ENCODE measurements around the gene EML3.

EML3 gene

GRCh38 chr11:62605467-62605866, 7.1 kb downstream of the EML3 start:
- no peaks in the 10 kb centered on the region for H3K9me3 ChIP-seq (ENCODE audit: control insufficient read depth, low read length)
- H4K91ac ChIP-seq (ENCODE audit: low read length) = no peak overlapping the region
- no peaks in the 10 kb centered on the region for H3K27me3 ChIP-seq (ENCODE audit: control insufficient read depth in 1 of 2, insufficient read depth in 1 of 2, low read length in 2 of 2)
- no peak overlapping the region for H3K4ac ChIP-seq (ENCODE audit: low read depth in 1 of 2, low read length in 2 of 2)
- H3K9ac ChIP-seq (ENCODE audit: low read length) = no peak overlapping the region
- no peak overlapping the region for H2BK15ac ChIP-seq (ENCODE audit: low read depth, poor library complexity, severe bottlenecking)
- no peak overlapping the region for H2BK5ac ChIP-seq (ENCODE audit: low read depth, low read length, poor library complexity, severe bottlenecking)
- no peak overlapping the region for H4K8ac ChIP-seq (ENCODE audit: low read length)
- no peak overlapping the region for H2AK5ac ChIP-seq (ENCODE audit: low read length, severe bottlenecking)
- H3K18ac ChIP-seq (ENCODE audit: low read depth in 1 of 2, low read length in 2 of 2) = no peak overlapping the region
- DNase-seq = no peak
- H3K4me1 ChIP-seq (ENCODE audit: control insufficient read depth, insufficient read depth, low read depth, low read length) = peaks cover 13% of the 10 kb centered on the region
- no peak overlapping the region for H3K4me3 ChIP-seq (ENCODE audit: insufficient read depth in 1 of 2, low read depth in 1 of 2, low read length in 2 of 2)
- no peak overlapping the region for H2AFZ ChIP-seq (ENCODE audit: low read depth, low read length)
- WGBS = 90% methylated on average over 6 of the region's 6 CpGs
- peaks cover 18% of the 10 kb centered on the region for H3K79me1 ChIP-seq (replicated peaks; ENCODE audit: low read length, poor library complexity, severe bottlenecking)
- H3K36me3 ChIP-seq (ENCODE audit: control insufficient read depth in 1 of 2, insufficient read depth in 2 of 2, low read depth in 1 of 2, low read length in 2 of 2) = peaks cover 56 to 66% of the 10 kb centered on the region in 2 experiments
- no peak overlapping the region for H2BK12ac ChIP-seq (ENCODE audit: low read length in 2 of 2)
- no peak overlapping the region for H3K4me2 ChIP-seq (ENCODE audit: low read length, poor library complexity, severe bottlenecking)
- H2BK120ac ChIP-seq (ENCODE audit: low read depth, low read length) = no peak overlapping the region
- no peak overlapping the region for H3K23ac ChIP-seq (ENCODE audit: low read length in 2 of 2)
- H3K27ac ChIP-seq (ENCODE audit: low read length, poor library complexity, severe bottlenecking) = no peak overlapping the region
- H3K14ac ChIP-seq (ENCODE audit: low read length in 2 of 2) = no peak overlapping the region

- Histone ChIP-seq H3K79me1 (replicated peaks; ENCODE audit: low read length, poor library complexity, severe bottlenecking) (peaks cover 11% of the 10 kb centered on the region), H3K18ac (ENCODE audit: low read depth in 1 of 2, low read length in 2 of 2) (no peak overlapping the region), H2BK15ac (ENCODE audit: low read depth, poor library complexity, severe bottlenecking) (no peak overlapping the region), H3K4me3 (ENCODE audit: insufficient read depth in 1 of 2, low read depth in 1 of 2, low read length in 2 of 2) (no peak overlapping the region), H3K4me2 (ENCODE audit: low read length, poor library complexity, severe bottlenecking) (no peak overlapping the region), H3K9ac (ENCODE audit: low read length) (no peak overlapping the region), H3K4me1 (ENCODE audit: control insufficient read depth, insufficient read depth, low read depth, low read length) (peaks cover 15% of the 10 kb centered on the region), H3K23ac (ENCODE audit: low read length in 2 of 2) (no peak overlapping the region), H3K27me3 (ENCODE audit: control insufficient read depth in 1 of 2, insufficient read depth in 1 of 2, low read length in 2 of 2) (no peaks in the 10 kb centered on the region), H2BK5ac (ENCODE audit: low read depth, low read length, poor library complexity, severe bottlenecking) (no peak overlapping the region), H3K9me3 (ENCODE audit: control insufficient read depth, low read length) (no peaks in the 10 kb centered on the region), H3K36me3 (ENCODE audit: control insufficient read depth in 1 of 2, insufficient read depth in 2 of 2, low read depth in 1 of 2, low read length in 2 of 2) (peaks cover 50 to 64% of the 10 kb centered on the region in 2 experiments), H2BK12ac (ENCODE audit: low read length in 2 of 2) (no peak overlapping the region), H2AK5ac (ENCODE audit: low read length, severe bottlenecking) (no peak overlapping the region), H3K27ac (ENCODE audit: low read length, poor library complexity, severe bottlenecking) (no peak overlapping the region), H2BK120ac (ENCODE audit: low read depth, low read length) (no peak overlapping the region), H2AFZ (ENCODE audit: low read depth, low read length) (no peak overlapping the region), H4K8ac (ENCODE audit: low read length) (no peak overlapping the region), H3K4ac (ENCODE audit: low read depth in 1 of 2, low read length in 2 of 2) (no peak overlapping the region), H4K91ac (ENCODE audit: low read length) (no peak overlapping the region), H3K14ac (ENCODE audit: low read length in 2 of 2) (no peak overlapping the region)
- 81% methylated on average over 8 of the region's 13 CpGs for WGBS
- DNase-seq = peak; percentile 44
Measured at GRCh38 chr11:62604460-62605120, 8.0 kb downstream of the EML3 start.

- Histone ChIP-seq H3K27ac (ENCODE audit: low read length, poor library complexity, severe bottlenecking) (no peak overlapping the region), H2BK120ac (ENCODE audit: low read depth, low read length) (no peak overlapping the region), H2AFZ (ENCODE audit: low read depth, low read length) (no peak overlapping the region), H4K91ac (ENCODE audit: low read length) (no peak overlapping the region), H3K4me2 (ENCODE audit: low read length, poor library complexity, severe bottlenecking) (no peak overlapping the region), H2AK5ac (ENCODE audit: low read length, severe bottlenecking) (no peak overlapping the region), H3K4me1 (ENCODE audit: control insufficient read depth, insufficient read depth, low read depth, low read length) (peaks cover 15% of the 10 kb centered on the region), H3K27me3 (ENCODE audit: control insufficient read depth in 1 of 2, insufficient read depth in 1 of 2, low read length in 2 of 2) (no peaks in the 10 kb centered on the region), H2BK5ac (ENCODE audit: low read depth, low read length, poor library complexity, severe bottlenecking) (no peak overlapping the region), H3K4me3 (ENCODE audit: insufficient read depth in 1 of 2, low read depth in 1 of 2, low read length in 2 of 2) (no peak overlapping the region), H3K79me1 (replicated peaks; ENCODE audit: low read length, poor library complexity, severe bottlenecking) (peaks cover 6% of the 10 kb centered on the region), H3K14ac (ENCODE audit: low read length in 2 of 2) (no peak overlapping the region), H2BK15ac (ENCODE audit: low read depth, poor library complexity, severe bottlenecking) (no peak overlapping the region), H3K9ac (ENCODE audit: low read length) (peak overlapping the region; percentile 97), H3K23ac (ENCODE audit: low read length in 2 of 2) (no peak overlapping the region), H3K18ac (ENCODE audit: low read depth in 1 of 2, low read length in 2 of 2) (no peak overlapping the region), H4K8ac (ENCODE audit: low read length) (no peak overlapping the region), H3K9me3 (ENCODE audit: control insufficient read depth, low read length) (no peaks in the 10 kb centered on the region), H3K4ac (ENCODE audit: low read depth in 1 of 2, low read length in 2 of 2) (no peak overlapping the region), H2BK12ac (ENCODE audit: low read length in 2 of 2) (no peak overlapping the region), H3K36me3 (ENCODE audit: control insufficient read depth in 1 of 2, insufficient read depth in 2 of 2, low read depth in 1 of 2, low read length in 2 of 2) (peaks cover 43 to 60% of the 10 kb centered on the region in 2 experiments)
- no peak for DNase-seq
- 93% methylated on average over 8 of the region's 8 CpGs for WGBS
Measured at GRCh38 chr11:62603776-62604299, 8.7 kb downstream of the EML3 start.

- no peaks in the 10 kb centered on the region for H3K27me3 ChIP-seq (ENCODE audit: control insufficient read depth in 1 of 2, insufficient read depth in 1 of 2, low read length in 2 of 2)
- peak overlapping the region; percentile 33 for H2BK15ac ChIP-seq (ENCODE audit: low read depth, poor library complexity, severe bottlenecking)
- peak overlapping the region; percentile 97 for H3K9ac ChIP-seq (ENCODE audit: low read length)
- H3K79me1 ChIP-seq (replicated peaks; ENCODE audit: low read length, poor library complexity, severe bottlenecking) = peaks cover 4% of the 10 kb centered on the region
- H2AK5ac ChIP-seq (ENCODE audit: low read length, severe bottlenecking) = no peak overlapping the region
- no peak overlapping the region for H2AFZ ChIP-seq (ENCODE audit: low read depth, low read length)
- H3K36me3 ChIP-seq (ENCODE audit: control insufficient read depth in 1 of 2, insufficient read depth in 2 of 2, low read depth in 1 of 2, low read length in 2 of 2) = peaks cover 39 to 60% of the 10 kb centered on the region in 2 experiments
- DNase-seq = no peak
- 83% methylated on average over 13 of the region's 13 CpGs for WGBS
- H3K4me2 ChIP-seq (ENCODE audit: low read length, poor library complexity, severe bottlenecking) = no peak overlapping the region
- H3K14ac ChIP-seq (ENCODE audit: low read length in 2 of 2) = no peak overlapping the region
- no peak overlapping the region for H3K18ac ChIP-seq (ENCODE audit: low read depth in 1 of 2, low read length in 2 of 2)
- H2BK120ac ChIP-seq (ENCODE audit: low read depth, low read length) = no peak overlapping the region
- H4K91ac ChIP-seq (ENCODE audit: low read length) = no peak overlapping the region
- no peak overlapping the region for H2BK12ac ChIP-seq (ENCODE audit: low read length in 2 of 2)
- no peak overlapping the region for H2BK5ac ChIP-seq (ENCODE audit: low read depth, low read length, poor library complexity, severe bottlenecking)
- H4K8ac ChIP-seq (ENCODE audit: low read length) = no peak overlapping the region
- H3K4me1 ChIP-seq (ENCODE audit: control insufficient read depth, insufficient read depth, low read depth, low read length) = peaks cover 17% of the 10 kb centered on the region
- H3K27ac ChIP-seq (ENCODE audit: low read length, poor library complexity, severe bottlenecking) = no peak overlapping the region
- peak overlapping the region in 1 of 2 experiments; percentile 93 for H3K4me3 ChIP-seq (ENCODE audit: insufficient read depth in 1 of 2, low read depth in 1 of 2, low read length in 2 of 2)
- no peak overlapping the region for H3K23ac ChIP-seq (ENCODE audit: low read length in 2 of 2)
- H3K9me3 ChIP-seq (ENCODE audit: control insufficient read depth, low read length) = no peaks in the 10 kb centered on the region
- peak overlapping the region in 1 of 2 experiments; percentile 32 for H3K4ac ChIP-seq (ENCODE audit: low read depth in 1 of 2, low read length in 2 of 2)
Measured at GRCh38 chr11:62603072-62603408, 9.5 kb downstream of the EML3 start.

Data from mesenchymal stem cell (in vitro differentiated cells and primary cell).